Measurements from ENCODE around the gene SLC6A6. TPM values are rescaled to one million over a fixed set of nuclear protein-coding genes. Genes with fewer than 3 reads are reported as not detected.

Gene SLC6A6
- total and polyA plus RNA-seq, 2 donors from 2014 or later, result 7.1 to 64.0 TPM

- TF ChIP-seq CTCF (IDR thresholded peaks at IDR 0.05; ENCODE audit: borderline replicate concordance, extremely low read depth, insufficient read depth), result no peak
- no peak for FAIRE-seq
- no peaks in the 10 kb centered on the region for H3K27me3 ChIP-seq (ENCODE audit: control insufficient read depth, insufficient read depth, low read length)
- no peak overlapping the region for H3K27ac ChIP-seq (ENCODE audit: low read depth in 2 of 2, low read length in 2 of 2)
- no peak for DNase-seq
- intact Hi-C loops (cut with DNase I), result no loop called here
- H3K9me3 ChIP-seq (ENCODE audit: control insufficient read depth in 2 of 3, insufficient read depth in 1 of 3, low read length in 3 of 3), result peaks cover 0 to 2% (median 0%) of the 10 kb centered on the region in 3 donors
- no peaks in the 10 kb centered on the region for H3K36me3 ChIP-seq (ENCODE audit: control insufficient read depth in 2 of 3, insufficient read depth in 3 of 3, low read length in 3 of 3)
- no peak overlapping the region for H3K4me3 ChIP-seq (ENCODE audit: low read length in 3 of 3)
- H3K4me1 ChIP-seq (ENCODE audit: control insufficient read depth in 2 of 3, insufficient read depth in 2 of 3, low read depth in 1 of 3, low read length in 3 of 3), result peaks cover 0 to 2% (median 0%) of the 10 kb centered on the region in 3 donors
- no peak overlapping the region for H3K9ac ChIP-seq (ENCODE audit: low read length in 3 of 3)
Observed at GRCh38 chr3:14389166-14389606, 13.2 kb upstream of the SLC6A6 start.

DNA sequence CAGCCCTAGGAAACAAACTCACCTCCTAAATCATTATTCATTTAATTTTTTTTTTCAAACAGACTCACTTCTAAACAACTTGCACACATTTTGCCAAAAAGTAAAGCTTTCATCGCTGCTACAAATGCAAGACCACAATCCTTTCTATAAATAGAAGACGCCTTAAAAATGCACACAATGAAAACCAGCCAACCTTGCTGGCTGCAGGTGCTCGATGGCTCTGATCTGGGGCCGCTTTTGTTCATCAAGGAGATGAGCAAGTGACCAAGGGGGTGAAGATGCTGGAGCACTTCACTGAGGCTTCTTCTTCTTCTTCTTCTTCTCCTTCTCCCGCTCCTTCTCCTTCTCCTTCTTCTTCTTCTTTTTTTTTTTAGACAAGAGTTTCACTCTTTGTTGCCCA, 12.7 kb upstream of the SLC6A6 start:
- H3K9me3 ChIP-seq (ENCODE audit: control insufficient read depth in 2 of 3, insufficient read depth in 1 of 3, low read length in 3 of 3), result peaks cover 0 to 2% (median 0%) of the 10 kb centered on the region in 3 donors
- no peak overlapping the region for H3K27ac ChIP-seq (ENCODE audit: low read depth in 2 of 2, low read length in 2 of 2)
- no peak for DNase-seq
- H3K9ac ChIP-seq (ENCODE audit: low read length in 3 of 3), result no peak overlapping the region
- H3K36me3 ChIP-seq (ENCODE audit: control insufficient read depth in 2 of 3, insufficient read depth in 3 of 3, low read length in 3 of 3), result no peaks in the 10 kb centered on the region
- intact Hi-C loops (cut with DNase I), result no loop called here
- TF ChIP-seq CTCF (IDR thresholded peaks at IDR 0.05; ENCODE audit: borderline replicate concordance, extremely low read depth, insufficient read depth), result no peak
- no peak for FAIRE-seq
- H3K4me1 ChIP-seq (ENCODE audit: control insufficient read depth in 2 of 3, insufficient read depth in 2 of 3, low read depth in 1 of 3, low read length in 3 of 3), result peaks cover 0 to 2% (median 0%) of the 10 kb centered on the region in 3 donors
- H3K4me3 ChIP-seq (ENCODE audit: low read length in 3 of 3), result no peak overlapping the region
- H3K27me3 ChIP-seq (ENCODE audit: control insufficient read depth, insufficient read depth, low read length), result no peaks in the 10 kb centered on the region

- peaks cover 0 to 4% (median 0%) of the 10 kb centered on the region in 3 donors for H3K4me1 ChIP-seq (ENCODE audit: control insufficient read depth in 2 of 3, insufficient read depth in 2 of 3, low read depth in 1 of 3, low read length in 3 of 3)
- peak in 1 of 5 donors; percentile 48 for DNase-seq
- no peaks in the 10 kb centered on the region for H3K36me3 ChIP-seq (ENCODE audit: control insufficient read depth in 2 of 3, insufficient read depth in 3 of 3, low read length in 3 of 3)
- no peak for FAIRE-seq
- H3K9me3 ChIP-seq (ENCODE audit: control insufficient read depth in 2 of 3, insufficient read depth in 1 of 3, low read length in 3 of 3), result no peaks in the 10 kb centered on the region
- no peak overlapping the region for H3K4me3 ChIP-seq (ENCODE audit: low read length in 3 of 3)
- no peak overlapping the region for H3K27ac ChIP-seq (ENCODE audit: low read depth in 2 of 2, low read length in 2 of 2)
- intact Hi-C loops (cut with DNase I), result no loop called here
- no peak for TF ChIP-seq CTCF (IDR thresholded peaks at IDR 0.05; ENCODE audit: borderline replicate concordance, extremely low read depth, insufficient read depth)
- no peak overlapping the region for H3K9ac ChIP-seq (ENCODE audit: low read length in 3 of 3)
- no peaks in the 10 kb centered on the region for H3K27me3 ChIP-seq (ENCODE audit: control insufficient read depth, insufficient read depth, low read length)
Observed at GRCh38 chr3:14391033-14391432, 11.4 kb upstream of the SLC6A6 start.

- no peak for FAIRE-seq
- no peaks in the 10 kb centered on the region for H3K9me3 ChIP-seq (ENCODE audit: control insufficient read depth in 2 of 3, insufficient read depth in 1 of 3, low read length in 3 of 3)
- peaks cover 0 to 8% (median 0%) of the 10 kb centered on the region in 3 donors for H3K4me1 ChIP-seq (ENCODE audit: control insufficient read depth in 2 of 3, insufficient read depth in 2 of 3, low read depth in 1 of 3, low read length in 3 of 3)
- intact Hi-C loops (cut with DNase I), result no loop called here
- H3K36me3 ChIP-seq (ENCODE audit: control insufficient read depth in 2 of 3, insufficient read depth in 3 of 3, low read length in 3 of 3), result no peaks in the 10 kb centered on the region
- no peak for TF ChIP-seq CTCF (IDR thresholded peaks at IDR 0.05; ENCODE audit: borderline replicate concordance, extremely low read depth, insufficient read depth)
- DNase-seq, result no peak
- no peak overlapping the region for H3K27ac ChIP-seq (ENCODE audit: low read depth in 2 of 2, low read length in 2 of 2)
- no peak overlapping the region for H3K4me3 ChIP-seq (ENCODE audit: low read length in 3 of 3)
- H3K9ac ChIP-seq (ENCODE audit: low read length in 3 of 3), result no peak overlapping the region
- no peaks in the 10 kb centered on the region for H3K27me3 ChIP-seq (ENCODE audit: control insufficient read depth, insufficient read depth, low read length)
Observed at GRCh38 chr3:14392231-14392630, 10.2 kb upstream of the SLC6A6 start.

Data from kidney (tissue), 14 donors.